Activated CD8-positive, alpha-beta T cell treated with anti-CD3 and anti-CD28 coated beads for 36 hours (primary cell): ENCODE results near the gene SMCHD1. TPM values are rescaled to one million over a fixed set of nuclear protein-coding genes. Genes with fewer than 3 reads are reported as not detected.

Experiments used
- ATAC-seq: fragments of 200-7000 bp; cut with Tn5 transposase; one replicate; pipeline ENCODE4 v1.10.0; 2021; ENCODE audit warnings: mild to moderate bottlenecking, moderate library complexity
- CTCF ChIA-PET: fragments of 350-600 bp; sonication (Branson Sonifier 250); formaldehyde crosslinking; loops from one replicate; lab custom pipeline; 2021; ENCODE audit warnings: antibody characterized with exemption; lab: Charles Lee
- POLR2A ChIA-PET: fragments of 350-600 bp; sonication (Branson Sonifier 250); formaldehyde crosslinking; loops from one replicate; lab custom pipeline; 2021; ENCODE audit warnings: antibody characterized with exemption; lab: Charles Lee
- DNase-seq: peaks from one replicate; pipeline ENCODE4 v3.0.0-alpha.2; 2020
- H3K27ac Mint-ChIP-seq: one replicate; pipeline ENCODE4 v1.8.0; 2021; ENCODE audit warnings: mild to moderate bottlenecking, mixed read lengths
- H3K27me3 Mint-ChIP-seq: one replicate; pipeline ENCODE4 v1.8.0; 2021; ENCODE audit warnings: mixed read lengths
- H3K36me3 Mint-ChIP-seq: one replicate; pipeline ENCODE4 v1.8.0; 2021; ENCODE audit warnings: low read depth, mixed read lengths
- H3K4me1 Mint-ChIP-seq: one replicate; pipeline ENCODE4 v1.8.0; 2021; ENCODE audit warnings: low read depth, mixed read lengths
- H3K4me3 Mint-ChIP-seq: one replicate; pipeline ENCODE4 v1.8.0; 2021; ENCODE audit warnings: mild to moderate bottlenecking, moderate library complexity, mixed read lengths
- H3K9me3 Mint-ChIP-seq: one replicate; pipeline ENCODE4 v1.8.0; 2021; ENCODE audit warnings: mixed read lengths
- intact Hi-C: fragments of 100-400 bp; cut with micrococcal nuclease; formaldehyde crosslinking; loops from one replicate; pipeline ENCODE4 v1.10.0; 2022
- total RNA-seq, 2 experiments: library from RNA; stranded (reverse); gene quantifications; one replicate each; pipeline ENCODE4 v1.2.3, GENCODE V29; 2021
- TF ChIP-seq, protein P1 (sequence below): fragments of 200-600 bp; IDR thresholded peaks from one replicate; pipeline ENCODE4 v1.8.0; 2022; ENCODE audit warnings: antibody characterized with exemption, mild to moderate bottlenecking

SMCHD1 gene
- total RNA-seq, 2 experiments from 2014 or later: 97.4 to 98.9 TPM

DNA sequence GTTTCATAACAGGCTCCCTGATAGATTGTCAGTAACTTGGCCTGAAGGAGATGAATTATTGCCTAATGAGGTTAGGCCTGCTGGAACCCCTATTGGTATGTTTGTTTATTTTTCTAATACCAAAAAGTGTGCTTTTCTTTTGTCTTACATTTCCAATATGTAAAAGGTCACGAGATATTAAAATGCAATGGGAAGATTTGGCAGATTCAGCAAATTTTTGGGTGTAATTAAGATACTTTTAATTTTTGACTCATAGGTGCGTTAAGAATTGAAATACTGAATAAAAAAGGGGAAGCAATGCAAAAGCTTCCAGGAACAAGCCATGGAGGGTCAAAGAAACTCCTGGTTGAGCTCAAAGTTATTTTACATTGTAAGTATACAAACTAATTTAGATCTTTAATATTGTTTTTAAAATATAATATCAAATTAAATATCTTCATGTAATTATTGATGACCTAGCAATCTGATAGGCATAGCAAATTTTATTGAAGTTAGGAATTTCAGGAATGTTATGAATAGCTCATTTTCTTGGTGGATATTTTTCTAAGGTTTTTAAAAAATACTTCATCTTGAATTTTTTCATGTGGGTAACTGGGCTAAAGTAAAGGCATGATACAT is 52.1 kb downstream of the SMCHD1 start:
- TF ChIP-seq, protein P1, sequence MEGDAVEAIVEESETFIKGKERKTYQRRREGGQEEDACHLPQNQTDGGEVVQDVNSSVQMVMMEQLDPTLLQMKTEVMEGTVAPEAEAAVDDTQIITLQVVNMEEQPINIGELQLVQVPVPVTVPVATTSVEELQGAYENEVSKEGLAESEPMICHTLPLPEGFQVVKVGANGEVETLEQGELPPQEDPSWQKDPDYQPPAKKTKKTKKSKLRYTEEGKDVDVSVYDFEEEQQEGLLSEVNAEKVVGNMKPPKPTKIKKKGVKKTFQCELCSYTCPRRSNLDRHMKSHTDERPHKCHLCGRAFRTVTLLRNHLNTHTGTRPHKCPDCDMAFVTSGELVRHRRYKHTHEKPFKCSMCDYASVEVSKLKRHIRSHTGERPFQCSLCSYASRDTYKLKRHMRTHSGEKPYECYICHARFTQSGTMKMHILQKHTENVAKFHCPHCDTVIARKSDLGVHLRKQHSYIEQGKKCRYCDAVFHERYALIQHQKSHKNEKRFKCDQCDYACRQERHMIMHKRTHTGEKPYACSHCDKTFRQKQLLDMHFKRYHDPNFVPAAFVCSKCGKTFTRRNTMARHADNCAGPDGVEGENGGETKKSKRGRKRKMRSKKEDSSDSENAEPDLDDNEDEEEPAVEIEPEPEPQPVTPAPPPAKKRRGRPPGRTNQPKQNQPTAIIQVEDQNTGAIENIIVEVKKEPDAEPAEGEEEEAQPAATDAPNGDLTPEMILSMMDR: no peak
- Mint-ChIP-seq H3K4me1 (peaks cover 33% of the 10 kb centered on the region), H3K27ac (peak overlapping the region; percentile 69), H3K4me3 (no peak overlapping the region), H3K9me3 (no peaks in the 10 kb centered on the region), H3K36me3 (peaks cover 74% of the 10 kb centered on the region), H3K27me3 (no peaks in the 10 kb centered on the region)
- intact Hi-C loops: no loop called here
- ATAC-seq: no peak
- POLR2A ChIA-PET: interaction anchor here (0.6 to 1.1 kb wide), 3 partner anchors 18 to 68 kb away, joined by 3 to 4 read pairs (median 4); no protein-coding TSS in a partner anchor
- CTCF ChIA-PET: no interaction called here
- DNase-seq: no peak

DNA sequence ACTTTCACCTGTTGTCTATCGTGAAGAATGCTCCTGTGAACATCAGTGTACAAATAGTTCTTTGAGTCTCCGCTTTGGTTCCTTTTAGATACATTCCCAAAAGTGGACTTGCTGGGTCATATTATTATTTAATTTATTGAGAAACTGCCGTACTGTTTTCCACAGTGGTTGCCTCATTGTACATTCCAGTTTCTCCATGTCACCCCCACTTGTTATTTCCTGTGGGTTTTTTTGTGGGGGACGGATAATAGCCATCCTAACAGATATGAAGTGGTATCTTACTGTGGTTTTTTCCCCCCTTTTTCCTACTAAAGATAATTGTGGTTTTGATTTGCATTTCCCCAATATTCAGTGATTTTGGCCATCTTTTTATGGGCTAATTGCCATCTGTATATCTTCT is 53.8 kb downstream of the SMCHD1 start:
- Mint-ChIP-seq H3K36me3 (peaks cover 78% of the 10 kb centered on the region), H3K9me3 (no peaks in the 10 kb centered on the region), H3K4me3 (no peak overlapping the region), H3K27me3 (no peaks in the 10 kb centered on the region), H3K27ac (no peak overlapping the region), H3K4me1 (peaks cover 40% of the 10 kb centered on the region)
- no peak for DNase-seq
- intact Hi-C loops: no loop called here
- TF ChIP-seq, protein P1: no peak
- no peak for ATAC-seq
- ChIA-PET CTCF (no interaction called here), POLR2A (no interaction called here)

- no peak for DNase-seq
- intact Hi-C loops: no loop called here
- TF ChIP-seq, protein P1: no peak
- Mint-ChIP-seq H3K36me3 (peaks cover 80% of the 10 kb centered on the region), H3K9me3 (no peaks in the 10 kb centered on the region), H3K4me1 (peaks cover 39% of the 10 kb centered on the region), H3K27ac (peak overlapping the region; percentile 76), H3K27me3 (no peaks in the 10 kb centered on the region), H3K4me3 (no peak overlapping the region)
- no peak for ATAC-seq
- ChIA-PET CTCF (no interaction called here), POLR2A (no interaction called here)
Measured at GRCh38 chr18:2714140-2714539, 58.6 kb downstream of the SMCHD1 start.

DNA sequence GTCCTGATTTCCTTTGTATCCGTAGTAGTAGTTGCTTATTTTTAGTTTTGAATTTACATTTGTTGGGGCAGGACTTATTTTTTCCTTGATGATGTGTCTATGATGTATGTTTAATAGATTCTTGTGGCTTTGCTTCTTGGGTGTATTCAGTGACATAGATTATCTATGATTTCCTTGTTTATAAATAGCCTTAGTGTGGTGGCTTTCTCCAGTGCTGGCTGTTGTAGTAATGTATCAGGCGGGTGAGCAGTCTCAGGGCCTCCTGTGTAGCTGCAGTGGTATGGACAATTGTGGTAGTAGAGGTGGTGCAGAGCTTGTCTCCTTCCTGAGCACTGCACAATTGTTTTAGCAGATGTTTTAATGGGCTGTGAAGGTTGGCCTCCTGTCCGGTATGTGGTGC is 60.5 kb downstream of the SMCHD1 start:
- intact Hi-C loops: no loop called here
- Mint-ChIP-seq H3K4me1 (peaks cover 34% of the 10 kb centered on the region), H3K9me3 (no peaks in the 10 kb centered on the region), H3K27me3 (no peaks in the 10 kb centered on the region), H3K36me3 (peaks cover 77% of the 10 kb centered on the region), H3K4me3 (no peak overlapping the region), H3K27ac (peak overlapping the region; percentile 46)
- POLR2A ChIA-PET: interaction anchor here (1.4 kb wide), 1 partner anchor 11 kb away, joined by 7 read pairs; no protein-coding TSS in a partner anchor
- DNase-seq: no peak
- CTCF ChIA-PET: no interaction called here
- TF ChIP-seq, protein P1: no peak
- ATAC-seq: no peak
